Measurements from ENCODE around the gene NAGPA.
"Not testable (repeated sequence)": the region's sequence is repeated elsewhere in the genome, so short reads cannot be mapped to it uniquely, and the experiment has no call there.

Gene NAGPA

GRCh38 chr16:5033256-5034166, at the start of gene NAGPA:
Gene NAGPA, minus strand, starts transcription at chr16:5033935. Its CDS starts 21 bp downstream, at chr16:5033914.
- DNase-seq, result peak; percentile 76 to 78

GRCh38 chr16:5080996-5081395, 47.3 kb upstream of the NAGPA start:
- not testable (repeated sequence) for DNase-seq

- not testable (repeated sequence) for DNase-seq
Observed at GRCh38 chr16:5080461-5080860, 46.7 kb upstream of the NAGPA start.

GRCh38 chr16:5078626-5079025, 44.9 kb upstream of the NAGPA start:
- no peak for DNase-seq

- no peak for DNase-seq
Observed at GRCh38 chr16:5077304-5077703, 43.6 kb upstream of the NAGPA start.

- DNase-seq, result no peak
Observed at GRCh38 chr16:5075637-5076036, 41.9 kb upstream of the NAGPA start.

- not testable (repeated sequence) for DNase-seq
Observed at GRCh38 chr16:5073771-5074170, 40.0 kb upstream of the NAGPA start.

GRCh38 chr16:5073279-5073629, 39.5 kb upstream of the NAGPA start:
- no peak for DNase-seq

GRCh38 chr16:5072334-5073278, 38.9 kb upstream of the NAGPA start:
- DNase-seq, result no peak

GRCh38 chr16:5071681-5072333, 38.1 kb upstream of the NAGPA start, which contains the start of gene ALG1:
Gene ALG1, plus strand, starts transcription at chr16:5071843. Its CDS starts 7 bp downstream, at chr16:5071850.
- peak; percentile 84 to 87 for DNase-seq

- no peak for DNase-seq
Observed at GRCh38 chr16:5071341-5071680, 37.6 kb upstream of the NAGPA start.

GRCh38 chr16:5070431-5071186, 36.9 kb upstream of the NAGPA start:
- no peak for DNase-seq

- DNase-seq, result no peak
Observed at GRCh38 chr16:5069854-5070253, 36.1 kb upstream of the NAGPA start.

- no peak for DNase-seq
Observed at GRCh38 chr16:5069048-5069447, 35.3 kb upstream of the NAGPA start.

- DNase-seq, result no peak
Observed at GRCh38 chr16:5066511-5066910, 32.8 kb upstream of the NAGPA start.

- DNase-seq, result no peak
Observed at GRCh38 chr16:5065813-5066212, 32.1 kb upstream of the NAGPA start, which contains the start of gene C16orf89. Gene C16orf89, minus strand, starts transcription at chr16:5065956. Its CDS starts 48 bp downstream, at chr16:5065908.

- no peak for DNase-seq
Observed at GRCh38 chr16:5065326-5065725, 31.6 kb upstream of the NAGPA start.

- DNase-seq, result no peak
Observed at GRCh38 chr16:5064915-5065314, 31.2 kb upstream of the NAGPA start.

GRCh38 chr16:5062790-5063765, 29.3 kb upstream of the NAGPA start:
- no peak for DNase-seq

GRCh38 chr16:5062051-5062450, 28.3 kb upstream of the NAGPA start:
- no peak for DNase-seq

GRCh38 chr16:5060073-5060641, 26.4 kb upstream of the NAGPA start:
- no peak for DNase-seq

Data from activated CD4-positive, alpha-beta T cell treated with anti-CD3 and anti-CD28 coated beads, Interleukin-2, amount 50 U/mL, for 4 hours (primary cell).